Measurements from ENCODE around the gene H1-8. TPM values are rescaled to one million over a fixed set of nuclear protein-coding genes. Genes with fewer than 3 reads are reported as not detected.

H1-8 gene
- total and polyA plus RNA-seq, 4 experiments from 2014 or later = not detected

DNA sequence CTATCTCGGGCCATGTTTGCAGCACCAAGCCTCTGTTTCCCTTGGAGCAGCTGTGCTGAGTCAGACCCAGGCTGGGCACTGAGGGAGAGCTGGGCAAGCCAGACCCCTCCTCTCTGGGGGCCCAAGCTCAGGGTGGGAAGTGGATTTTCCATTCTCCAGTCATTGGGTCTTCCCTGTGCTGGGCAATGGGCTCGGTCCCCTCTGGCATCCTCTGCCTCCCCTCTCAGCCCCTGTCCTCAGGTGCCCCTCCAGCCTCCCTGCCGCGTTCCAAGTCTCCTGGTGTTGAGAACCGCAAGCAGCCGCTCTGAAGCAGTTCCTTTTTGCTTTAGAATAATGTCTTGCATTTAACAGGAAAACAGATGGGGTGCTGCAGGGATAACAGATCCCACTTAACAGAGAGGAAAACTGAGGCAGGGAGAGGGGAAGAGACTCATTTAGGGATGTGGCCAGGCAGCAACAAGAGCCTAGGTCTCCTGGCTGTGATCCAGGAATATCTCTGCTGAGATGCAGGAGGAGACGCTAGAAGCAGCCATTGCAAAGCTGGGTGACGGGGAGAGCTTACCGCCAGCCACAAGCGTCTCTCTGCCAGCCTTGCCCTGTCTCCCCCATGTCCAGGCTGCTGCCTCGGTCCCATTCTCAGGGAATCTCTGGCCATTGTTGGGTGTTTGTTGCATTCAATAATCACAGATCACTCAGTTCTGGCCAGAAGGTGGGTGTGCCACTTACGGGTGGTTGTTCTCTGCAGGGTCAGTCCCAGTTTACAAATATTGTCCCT, 13.4 kb upstream of the H1-8 start:
- intact Hi-C loops (cut with micrococcal nuclease) = no loop called here

DNA sequence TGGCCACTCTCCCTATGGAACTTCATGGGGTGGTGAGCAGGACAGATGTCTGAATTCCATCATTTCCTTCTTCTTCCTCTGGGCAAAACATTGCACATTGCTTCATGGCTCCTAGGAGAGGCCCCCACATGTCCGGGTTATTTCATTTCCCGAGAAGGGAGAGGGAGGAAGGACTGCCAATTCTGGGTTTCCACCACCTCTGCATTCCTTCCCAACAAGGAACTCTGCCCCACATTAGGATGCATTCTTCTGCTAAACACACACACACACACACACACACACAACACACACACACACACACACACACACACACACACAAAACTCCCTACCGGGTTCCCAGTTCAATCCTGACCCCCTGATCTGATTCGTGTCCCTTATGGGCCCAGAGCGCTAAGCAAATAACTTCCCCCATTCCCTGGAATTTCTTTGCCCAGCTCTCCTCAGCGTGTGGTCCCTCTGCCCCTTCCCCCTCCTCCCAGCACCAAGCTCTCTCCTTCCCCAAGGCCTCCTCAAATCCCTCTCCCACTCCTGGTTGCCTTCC, 12.7 kb upstream of the H1-8 start:
- no peak for DNase-seq
- intact Hi-C loops (cut with micrococcal nuclease) = no loop called here
- no peaks in the 10 kb centered on the region for H3K4me1 ChIP-seq (ENCODE audit: insufficient read depth, low read length)
- ChIA-PET POLR2A (ENCODE audit: partially characterized antibody) (no interaction called here), CTCF (ENCODE audit: partially characterized antibody) (no interaction called here)
- no peaks in the 10 kb centered on the region for H3K4me1 Mint-ChIP-seq
- no peaks in the 10 kb centered on the region for H3K9me3 ChIP-seq (ENCODE audit: control insufficient read depth in 1 of 2, low read length in 2 of 2)
- H3K9me3 Mint-ChIP-seq = peaks cover 0 to 2% (median 0%) of the 10 kb centered on the region in 8 donors
- no peak overlapping the region for H3K4me3 Mint-ChIP-seq
- H3K27me3 ChIP-seq (ENCODE audit: insufficient read depth, low read length) = no peaks in the 10 kb centered on the region
- no peak overlapping the region for H3K4me3 ChIP-seq (ENCODE audit: low read length in 2 of 2)
- H3K27me3 Mint-ChIP-seq = no peaks in the 10 kb centered on the region
- no peaks in the 10 kb centered on the region for H3K36me3 ChIP-seq (ENCODE audit: insufficient read depth, low read length)
- H3K27ac ChIP-seq (ENCODE audit: low read depth, low read length) = no peak overlapping the region
- H3K27ac Mint-ChIP-seq = peak overlapping the region in 1 of 7 donors; percentile 53
- no peaks in the 10 kb centered on the region for H3K36me3 Mint-ChIP-seq

More for the DNA sequence above, 13.4 kb upstream of the H1-8 start:
- no peak overlapping the region for H3K4me3 Mint-ChIP-seq
- no peaks in the 10 kb centered on the region for H3K27me3 Mint-ChIP-seq
- Histone ChIP-seq H3K4me3 (ENCODE audit: low read length in 2 of 2) (no peak overlapping the region), H3K9me3 (ENCODE audit: control insufficient read depth in 1 of 2, low read length in 2 of 2) (no peaks in the 10 kb centered on the region), H3K4me1 (ENCODE audit: insufficient read depth, low read length) (no peaks in the 10 kb centered on the region), H3K27me3 (ENCODE audit: insufficient read depth, low read length) (no peaks in the 10 kb centered on the region), H3K27ac (ENCODE audit: low read depth, low read length) (no peak overlapping the region), H3K36me3 (ENCODE audit: insufficient read depth, low read length) (no peaks in the 10 kb centered on the region)
- no peaks in the 10 kb centered on the region for H3K36me3 Mint-ChIP-seq
- no peaks in the 10 kb centered on the region for H3K4me1 Mint-ChIP-seq
- DNase-seq = no peak
- H3K27ac Mint-ChIP-seq = no peak overlapping the region
- CTCF ChIA-PET (ENCODE audit: partially characterized antibody) = no interaction called here
- peaks cover 0 to 2% (median 0%) of the 10 kb centered on the region in 8 donors for H3K9me3 Mint-ChIP-seq
- POLR2A ChIA-PET (ENCODE audit: partially characterized antibody) = no interaction called here

DNA sequence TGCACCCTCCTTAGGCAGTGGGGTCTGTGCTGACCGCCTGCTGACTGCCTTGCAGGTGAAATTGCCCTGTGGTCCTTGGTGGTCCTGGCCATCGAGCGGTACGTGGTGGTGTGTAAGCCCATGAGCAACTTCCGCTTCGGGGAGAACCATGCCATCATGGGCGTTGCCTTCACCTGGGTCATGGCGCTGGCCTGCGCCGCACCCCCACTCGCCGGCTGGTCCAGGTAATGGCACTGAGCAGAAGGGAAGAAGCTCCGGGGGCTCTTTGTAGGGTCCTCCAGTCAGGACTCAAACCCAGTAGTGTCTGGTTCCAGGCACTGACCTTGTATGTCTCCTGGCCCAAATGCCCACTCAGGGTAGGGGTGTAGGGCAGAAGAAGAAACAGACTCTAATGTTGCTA, 12.2 kb upstream of the H1-8 start:
- Mint-ChIP-seq H3K27me3 (no peaks in the 10 kb centered on the region), H3K27ac (peak overlapping the region in 1 of 7 donors; percentile 53), H3K9me3 (peaks cover 0 to 2% (median 0%) of the 10 kb centered on the region in 8 donors), H3K4me1 (no peaks in the 10 kb centered on the region), H3K36me3 (no peaks in the 10 kb centered on the region), H3K4me3 (no peak overlapping the region)
- H3K27ac ChIP-seq (ENCODE audit: low read depth, low read length) = no peak overlapping the region
- no peaks in the 10 kb centered on the region for H3K4me1 ChIP-seq (ENCODE audit: insufficient read depth, low read length)
- no peak overlapping the region for H3K4me3 ChIP-seq (ENCODE audit: low read length in 2 of 2)
- intact Hi-C loops (cut with micrococcal nuclease) = loop anchor here (1.0 kb wide), 1 partner anchor 36 kb away; no protein-coding TSS in a partner anchor
- DNase-seq = no peak
- POLR2A ChIA-PET (ENCODE audit: partially characterized antibody) = no interaction called here
- H3K36me3 ChIP-seq (ENCODE audit: insufficient read depth, low read length) = no peaks in the 10 kb centered on the region
- H3K9me3 ChIP-seq (ENCODE audit: control insufficient read depth in 1 of 2, low read length in 2 of 2) = no peaks in the 10 kb centered on the region
- no peaks in the 10 kb centered on the region for H3K27me3 ChIP-seq (ENCODE audit: insufficient read depth, low read length)
- CTCF ChIA-PET (ENCODE audit: partially characterized antibody) = no interaction called here

DNA sequence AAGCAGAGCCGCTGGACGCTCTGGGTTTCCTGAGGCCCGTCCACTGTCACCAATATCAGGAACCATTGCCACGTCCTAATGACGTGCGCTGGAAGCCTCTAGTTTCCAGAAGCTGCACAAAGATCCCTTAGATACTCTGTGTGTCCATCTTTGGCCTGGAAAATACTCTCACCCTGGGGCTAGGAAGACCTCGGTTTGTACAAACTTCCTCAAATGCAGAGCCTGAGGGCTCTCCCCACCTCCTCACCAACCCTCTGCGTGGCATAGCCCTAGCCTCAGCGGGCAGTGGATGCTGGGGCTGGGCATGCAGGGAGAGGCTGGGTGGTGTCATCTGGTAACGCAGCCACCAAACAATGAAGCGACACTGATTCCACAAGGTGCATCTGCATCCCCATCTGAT, 11.3 kb upstream of the H1-8 start:
- intact Hi-C loops (cut with micrococcal nuclease) = loop anchor here (1.0 kb wide), 1 partner anchor 36 kb away; no protein-coding TSS in a partner anchor
- ChIA-PET CTCF (ENCODE audit: partially characterized antibody) (no interaction called here), POLR2A (ENCODE audit: partially characterized antibody) (no interaction called here)

DNA sequence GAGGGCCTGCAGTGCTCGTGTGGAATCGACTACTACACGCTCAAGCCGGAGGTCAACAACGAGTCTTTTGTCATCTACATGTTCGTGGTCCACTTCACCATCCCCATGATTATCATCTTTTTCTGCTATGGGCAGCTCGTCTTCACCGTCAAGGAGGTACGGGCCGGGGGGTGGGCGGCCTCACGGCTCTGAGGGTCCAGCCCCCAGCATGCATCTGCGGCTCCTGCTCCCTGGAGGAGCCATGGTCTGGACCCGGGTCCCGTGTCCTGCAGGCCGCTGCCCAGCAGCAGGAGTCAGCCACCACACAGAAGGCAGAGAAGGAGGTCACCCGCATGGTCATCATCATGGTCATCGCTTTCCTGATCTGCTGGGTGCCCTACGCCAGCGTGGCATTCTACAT, 10.7 kb upstream of the H1-8 start:
- intact Hi-C loops (cut with micrococcal nuclease) = no loop called here
- Mint-ChIP-seq H3K36me3 (no peaks in the 10 kb centered on the region), H3K4me1 (peaks cover 0 to 3% (median 0%) of the 10 kb centered on the region in 4 donors), H3K27me3 (no peaks in the 10 kb centered on the region), H3K27ac (no peak overlapping the region), H3K4me3 (no peak overlapping the region), H3K9me3 (peaks cover 0 to 2% (median 0%) of the 10 kb centered on the region in 8 donors)
- H3K36me3 ChIP-seq (ENCODE audit: insufficient read depth, low read length) = no peaks in the 10 kb centered on the region
- H3K9me3 ChIP-seq (ENCODE audit: control insufficient read depth in 1 of 2, low read length in 2 of 2) = no peaks in the 10 kb centered on the region
- no peaks in the 10 kb centered on the region for H3K27me3 ChIP-seq (ENCODE audit: insufficient read depth, low read length)
- DNase-seq = no peak
- no peaks in the 10 kb centered on the region for H3K4me1 ChIP-seq (ENCODE audit: insufficient read depth, low read length)
- POLR2A ChIA-PET (ENCODE audit: partially characterized antibody) = no interaction called here
- CTCF ChIA-PET (ENCODE audit: partially characterized antibody) = interaction anchor here (0.9 kb wide), 1 partner anchor 40 kb away, joined by 3 read pairs; no protein-coding TSS in a partner anchor
- no peak overlapping the region for H3K27ac ChIP-seq (ENCODE audit: low read depth, low read length)
- no peak overlapping the region for H3K4me3 ChIP-seq (ENCODE audit: low read length in 2 of 2)

More for the DNA sequence above, 11.3 kb upstream of the H1-8 start:
- H3K36me3 ChIP-seq (ENCODE audit: insufficient read depth, low read length) = no peaks in the 10 kb centered on the region
- no peaks in the 10 kb centered on the region for H3K27me3 ChIP-seq (ENCODE audit: insufficient read depth, low read length)
- H3K9me3 ChIP-seq (ENCODE audit: control insufficient read depth in 1 of 2, low read length in 2 of 2) = no peaks in the 10 kb centered on the region
- Mint-ChIP-seq H3K36me3 (no peaks in the 10 kb centered on the region), H3K9me3 (peaks cover 0 to 2% (median 0%) of the 10 kb centered on the region in 8 donors), H3K4me3 (no peak overlapping the region), H3K4me1 (peaks cover 0 to 3% (median 0%) of the 10 kb centered on the region in 4 donors), H3K27ac (peak overlapping the region in 2 of 7 donors; percentile 16 to 78), H3K27me3 (no peaks in the 10 kb centered on the region)
- no peak overlapping the region for H3K4me3 ChIP-seq (ENCODE audit: low read length in 2 of 2)
- H3K4me1 ChIP-seq (ENCODE audit: insufficient read depth, low read length) = no peaks in the 10 kb centered on the region
- no peak overlapping the region for H3K27ac ChIP-seq (ENCODE audit: low read depth, low read length)
- DNase-seq = no peak

DNA sequence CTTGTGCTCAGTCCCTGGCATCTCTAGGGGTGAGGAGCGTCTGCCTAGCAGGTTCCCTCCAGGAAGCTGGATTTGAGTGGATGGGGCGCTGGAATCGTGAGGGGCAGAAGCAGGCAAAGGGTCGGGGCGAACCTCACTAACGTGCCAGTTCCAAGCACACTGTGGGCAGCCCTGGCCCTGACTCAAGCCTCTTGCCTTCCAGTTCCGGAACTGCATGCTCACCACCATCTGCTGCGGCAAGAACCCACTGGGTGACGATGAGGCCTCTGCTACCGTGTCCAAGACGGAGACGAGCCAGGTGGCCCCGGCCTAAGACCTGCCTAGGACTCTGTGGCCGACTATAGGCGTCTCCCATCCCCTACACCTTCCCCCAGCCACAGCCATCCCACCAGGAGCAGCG, 9.6 kb upstream of the H1-8 start:
- no peaks in the 10 kb centered on the region for H3K9me3 ChIP-seq (ENCODE audit: control insufficient read depth in 1 of 2, low read length in 2 of 2)
- H3K27me3 Mint-ChIP-seq = no peaks in the 10 kb centered on the region
- H3K4me3 ChIP-seq (ENCODE audit: low read length in 2 of 2) = no peak overlapping the region
- H3K4me1 ChIP-seq (ENCODE audit: insufficient read depth, low read length) = no peaks in the 10 kb centered on the region
- peaks cover 0 to 2% (median 0%) of the 10 kb centered on the region in 8 donors for H3K9me3 Mint-ChIP-seq
- no peak overlapping the region for H3K27ac Mint-ChIP-seq
- intact Hi-C loops (cut with micrococcal nuclease) = no loop called here
- DNase-seq = no peak
- no peaks in the 10 kb centered on the region for H3K36me3 ChIP-seq (ENCODE audit: insufficient read depth, low read length)
- no peak overlapping the region for H3K4me3 Mint-ChIP-seq
- H3K27me3 ChIP-seq (ENCODE audit: insufficient read depth, low read length) = no peaks in the 10 kb centered on the region
- H3K36me3 Mint-ChIP-seq = no peaks in the 10 kb centered on the region
- ChIA-PET CTCF (ENCODE audit: partially characterized antibody) (interaction anchor here (0.9 kb wide), 1 partner anchor 41 kb away, joined by 3 read pairs; no protein-coding TSS in a partner anchor), POLR2A (ENCODE audit: partially characterized antibody) (no interaction called here)
- H3K27ac ChIP-seq (ENCODE audit: low read depth, low read length) = no peak overlapping the region
- peaks cover 0 to 3% (median 0%) of the 10 kb centered on the region in 4 donors for H3K4me1 Mint-ChIP-seq

DNA sequence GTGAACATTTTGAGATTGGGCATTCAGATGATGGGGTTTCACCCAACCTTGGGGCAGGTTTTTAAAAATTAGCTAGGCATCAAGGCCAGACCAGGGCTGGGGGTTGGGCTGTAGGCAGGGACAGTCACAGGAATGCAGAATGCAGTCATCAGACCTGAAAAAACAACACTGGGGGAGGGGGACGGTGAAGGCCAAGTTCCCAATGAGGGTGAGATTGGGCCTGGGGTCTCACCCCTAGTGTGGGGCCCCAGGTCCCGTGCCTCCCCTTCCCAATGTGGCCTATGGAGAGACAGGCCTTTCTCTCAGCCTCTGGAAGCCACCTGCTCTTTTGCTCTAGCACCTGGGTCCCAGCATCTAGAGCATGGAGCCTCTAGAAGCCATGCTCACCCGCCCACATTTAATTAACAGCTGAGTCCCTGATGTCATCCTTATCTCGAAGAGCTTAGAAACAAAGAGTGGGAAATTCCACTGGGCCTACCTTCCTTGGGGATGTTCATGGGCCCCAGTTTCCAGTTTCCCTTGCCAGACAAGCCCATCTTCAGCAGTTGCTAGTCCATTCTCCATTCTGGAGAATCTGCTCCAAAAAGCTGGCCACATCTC, 8.4 kb upstream of the H1-8 start:
- H3K4me1 ChIP-seq (ENCODE audit: insufficient read depth, low read length) = no peaks in the 10 kb centered on the region
- no peak overlapping the region for H3K4me3 Mint-ChIP-seq
- H3K9me3 Mint-ChIP-seq = peaks cover 0 to 2% (median 0%) of the 10 kb centered on the region in 8 donors
- no peak for DNase-seq
- intact Hi-C loops (cut with micrococcal nuclease) = no loop called here
- CTCF ChIA-PET (ENCODE audit: partially characterized antibody) = interaction anchor here (0.6 kb wide), 1 partner anchor 44 kb away, joined by 3 read pairs; no protein-coding TSS in a partner anchor
- POLR2A ChIA-PET (ENCODE audit: partially characterized antibody) = no interaction called here
- no peak overlapping the region for H3K4me3 ChIP-seq (ENCODE audit: low read length in 2 of 2)
- H3K4me1 Mint-ChIP-seq = peaks cover 0 to 3% (median 0%) of the 10 kb centered on the region in 4 donors
- no peaks in the 10 kb centered on the region for H3K36me3 Mint-ChIP-seq
- no peaks in the 10 kb centered on the region for H3K27me3 ChIP-seq (ENCODE audit: insufficient read depth, low read length)
- H3K36me3 ChIP-seq (ENCODE audit: insufficient read depth, low read length) = no peaks in the 10 kb centered on the region
- peak overlapping the region in 3 of 7 donors; percentile 29 to 54 (median 37) for H3K27ac Mint-ChIP-seq
- no peaks in the 10 kb centered on the region for H3K27me3 Mint-ChIP-seq
- H3K27ac ChIP-seq (ENCODE audit: low read depth, low read length) = no peak overlapping the region
- H3K9me3 ChIP-seq (ENCODE audit: control insufficient read depth in 1 of 2, low read length in 2 of 2) = no peaks in the 10 kb centered on the region
